ENCODE measurements around the gene ZEB2. TPM values are rescaled to one million over a fixed set of nuclear protein-coding genes. Genes with fewer than 3 reads are reported as not detected.

ZEB2 gene
- total RNA-seq, 1 experiment from 2014 or later: not detected

DNA sequence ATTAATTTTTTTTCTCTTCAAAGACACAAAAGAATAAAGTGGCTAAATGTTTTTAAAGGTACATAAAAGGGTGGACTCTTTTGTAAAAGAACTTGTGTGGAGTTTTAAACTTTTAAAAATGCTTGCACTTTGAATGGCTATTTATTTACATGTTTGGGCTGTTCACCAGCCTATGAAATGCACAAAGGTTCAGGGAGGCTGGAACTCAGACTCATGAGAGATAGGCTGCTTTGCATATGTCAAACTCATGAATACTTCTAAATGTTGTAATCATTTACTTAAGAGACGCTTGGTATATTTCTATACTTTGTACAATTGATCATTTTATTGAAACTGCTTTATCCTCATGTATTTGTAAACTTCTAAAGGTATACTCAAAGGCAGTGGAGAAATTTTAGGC is 79.9 kb downstream of the ZEB2 start:
- in situ Hi-C loops (cut with HindIII; ENCODE audit: low sequenced_read_pairs): no loop called here
- no peak for DNase-seq (ENCODE audit: low spot score)

GRCh38 chr2:144438801-144439631 is 80.9 kb downstream of the ZEB2 start:
- no peak for DNase-seq (ENCODE audit: low spot score)
- in situ Hi-C loops (cut with HindIII; ENCODE audit: low sequenced_read_pairs): no loop called here

GRCh38 chr2:144437636-144438035 is 82.3 kb downstream of the ZEB2 start:
- in situ Hi-C loops (cut with HindIII; ENCODE audit: low sequenced_read_pairs): no loop called here
- no peak for DNase-seq (ENCODE audit: low spot score)

- no peak for DNase-seq (ENCODE audit: low spot score)
- in situ Hi-C loops (cut with HindIII; ENCODE audit: low sequenced_read_pairs): no loop called here
Observed at GRCh38 chr2:144434425-144435222, 85.3 kb downstream of the ZEB2 start.

DNA sequence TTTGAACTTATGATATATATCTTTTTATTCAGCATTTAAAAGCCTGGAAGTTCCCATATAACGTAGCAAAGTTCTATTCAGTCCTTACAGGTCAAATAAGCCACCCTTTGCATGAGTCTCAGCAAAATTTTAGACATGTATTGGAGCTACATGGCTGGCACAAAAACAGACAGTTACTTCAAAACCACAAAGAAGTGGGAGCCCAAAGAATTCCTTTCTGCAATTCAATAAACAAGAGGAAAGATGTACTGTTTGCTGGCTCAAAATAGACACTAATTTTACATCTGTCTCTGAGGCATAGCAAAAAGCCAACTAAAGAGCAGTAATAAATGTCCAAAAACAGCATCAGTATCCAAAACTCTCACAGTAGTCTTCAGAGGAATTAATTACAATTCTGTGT is 87.0 kb downstream of the ZEB2 start:
- DNase-seq (ENCODE audit: low spot score): no peak
- in situ Hi-C loops (cut with HindIII; ENCODE audit: low sequenced_read_pairs): no loop called here

DNA sequence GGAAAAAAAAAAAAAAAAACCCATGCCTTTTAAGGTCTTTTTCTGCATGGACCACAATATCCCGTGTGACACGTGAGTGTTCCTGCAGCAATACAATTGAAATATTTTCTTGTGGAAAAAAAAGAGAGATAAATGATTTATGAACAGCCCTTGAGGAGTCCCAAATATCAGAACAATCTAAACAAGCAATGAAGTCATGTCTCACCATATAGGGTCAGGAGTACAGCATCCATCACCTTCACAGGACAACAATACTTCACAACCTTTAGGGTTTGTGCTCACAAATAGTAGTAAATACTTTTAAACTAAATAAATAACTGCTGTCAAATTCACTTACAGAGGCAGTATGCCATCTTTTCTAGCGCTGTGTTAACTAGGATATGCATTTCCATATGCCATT is 87.9 kb downstream of the ZEB2 start:
- in situ Hi-C loops (cut with HindIII; ENCODE audit: low sequenced_read_pairs): no loop called here
- DNase-seq (ENCODE audit: low spot score): no peak

DNA sequence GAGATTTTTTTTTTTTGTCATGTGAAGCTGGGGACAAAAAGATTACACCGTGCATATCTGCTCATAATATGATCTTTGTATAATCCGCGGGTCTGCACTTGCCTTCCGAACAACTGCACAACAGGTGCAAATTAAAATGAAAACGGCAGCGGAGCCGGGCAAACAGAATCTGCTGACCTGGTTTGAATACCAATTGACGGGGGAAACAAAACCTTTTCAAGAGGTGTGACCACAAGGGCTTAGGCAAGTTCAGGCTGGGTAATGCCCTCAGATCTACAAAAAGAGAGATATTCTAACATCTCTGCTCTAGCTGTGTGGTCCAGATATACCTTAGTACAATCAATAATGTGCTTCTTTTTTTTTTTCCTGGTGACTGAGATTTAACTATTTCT is 88.5 kb downstream of the ZEB2 start:
- DNase-seq (ENCODE audit: low spot score): no peak
- in situ Hi-C loops (cut with HindIII; ENCODE audit: low sequenced_read_pairs): no loop called here

GRCh38 chr2:144430722-144431391 is 89.1 kb downstream of the ZEB2 start:
- in situ Hi-C loops (cut with HindIII; ENCODE audit: low sequenced_read_pairs): no loop called here
- DNase-seq (ENCODE audit: low spot score): no peak

DNA sequence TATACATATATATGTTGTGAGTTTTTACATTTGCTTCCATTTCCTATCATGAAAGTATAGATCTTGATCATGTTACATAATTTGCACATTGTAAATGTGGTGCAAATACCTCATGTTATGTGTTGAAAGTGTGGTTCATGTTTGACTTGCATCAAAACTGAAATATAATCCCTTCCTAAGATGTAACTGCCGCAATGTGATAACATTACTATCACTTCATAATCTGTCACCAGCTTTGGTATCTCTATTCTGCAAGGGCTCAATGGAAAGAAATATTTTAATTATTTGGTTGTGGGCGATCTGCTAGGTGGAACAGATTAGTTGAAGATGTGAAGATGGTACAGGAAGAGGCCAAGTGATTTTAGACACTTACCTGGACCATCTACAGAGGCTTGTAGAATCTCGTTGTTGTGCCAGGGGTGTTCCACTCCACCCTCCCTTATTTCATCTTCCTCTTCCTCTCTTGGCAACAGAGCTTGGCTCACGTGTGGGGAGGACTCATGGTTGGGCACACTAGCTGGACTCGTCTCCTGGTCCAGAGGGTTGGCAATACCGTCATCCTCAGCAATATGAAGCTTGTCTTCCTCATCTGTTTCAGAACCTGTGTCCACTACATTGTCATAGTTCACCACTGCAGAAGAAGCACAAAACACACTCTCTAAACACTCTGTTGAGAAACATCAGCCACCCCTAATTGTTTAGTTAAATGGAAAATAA is 90.4 kb downstream of the ZEB2 start:
- no peak for DNase-seq (ENCODE audit: low spot score)
- in situ Hi-C loops (cut with HindIII; ENCODE audit: low sequenced_read_pairs): no loop called here

DNA sequence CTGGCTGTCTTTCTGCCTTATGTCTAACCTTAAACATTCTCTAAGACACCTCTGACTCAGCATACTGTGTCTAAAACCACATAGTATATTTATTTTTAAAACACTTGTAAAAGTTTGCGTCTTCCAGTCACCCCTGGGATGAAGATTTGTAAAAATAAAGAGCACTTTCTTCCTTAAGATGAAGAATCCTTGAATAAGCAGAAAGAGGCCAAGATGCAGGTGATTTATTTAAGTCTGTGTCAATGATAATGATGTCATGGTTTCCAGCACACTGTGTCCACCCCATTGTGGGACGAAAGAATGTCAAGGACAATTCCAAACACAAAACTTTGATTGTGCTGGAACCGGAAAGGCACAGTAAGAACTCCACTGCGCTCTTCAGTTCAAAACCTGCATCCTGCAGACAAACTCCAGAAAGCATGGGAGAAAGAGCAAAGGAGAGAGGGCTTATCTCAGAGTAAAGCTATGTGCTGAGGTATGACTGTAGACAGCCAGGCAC is 92.9 kb downstream of the ZEB2 start:
- no peak for DNase-seq (ENCODE audit: low spot score)
- in situ Hi-C loops (cut with HindIII; ENCODE audit: low sequenced_read_pairs): no loop called here

DNA sequence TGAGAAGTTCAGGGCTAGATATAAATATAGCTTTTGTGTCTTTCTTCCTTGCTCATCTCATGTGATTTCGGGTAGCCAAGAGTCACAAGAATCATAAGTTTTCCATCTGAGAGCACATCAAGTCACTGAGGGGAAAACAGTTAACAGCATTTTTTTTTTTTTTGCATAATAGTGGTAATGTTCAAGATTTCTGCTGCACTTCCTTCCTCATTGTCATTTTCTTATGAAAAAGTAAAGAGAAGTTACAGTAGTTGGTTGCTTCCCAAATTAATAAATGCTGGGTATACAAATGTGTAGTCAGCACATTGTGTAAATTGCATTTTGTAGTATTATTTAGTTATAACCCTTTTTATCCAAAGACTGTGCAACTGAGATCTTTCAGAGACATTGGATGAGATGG is 93.6 kb downstream of the ZEB2 start:
- DNase-seq (ENCODE audit: low spot score): no peak
- in situ Hi-C loops (cut with HindIII; ENCODE audit: low sequenced_read_pairs): no loop called here

GRCh38 chr2:144424559-144425240 is 95.2 kb downstream of the ZEB2 start:
- no peak for DNase-seq (ENCODE audit: low spot score)
- in situ Hi-C loops (cut with HindIII; ENCODE audit: low sequenced_read_pairs): no loop called here

DNA sequence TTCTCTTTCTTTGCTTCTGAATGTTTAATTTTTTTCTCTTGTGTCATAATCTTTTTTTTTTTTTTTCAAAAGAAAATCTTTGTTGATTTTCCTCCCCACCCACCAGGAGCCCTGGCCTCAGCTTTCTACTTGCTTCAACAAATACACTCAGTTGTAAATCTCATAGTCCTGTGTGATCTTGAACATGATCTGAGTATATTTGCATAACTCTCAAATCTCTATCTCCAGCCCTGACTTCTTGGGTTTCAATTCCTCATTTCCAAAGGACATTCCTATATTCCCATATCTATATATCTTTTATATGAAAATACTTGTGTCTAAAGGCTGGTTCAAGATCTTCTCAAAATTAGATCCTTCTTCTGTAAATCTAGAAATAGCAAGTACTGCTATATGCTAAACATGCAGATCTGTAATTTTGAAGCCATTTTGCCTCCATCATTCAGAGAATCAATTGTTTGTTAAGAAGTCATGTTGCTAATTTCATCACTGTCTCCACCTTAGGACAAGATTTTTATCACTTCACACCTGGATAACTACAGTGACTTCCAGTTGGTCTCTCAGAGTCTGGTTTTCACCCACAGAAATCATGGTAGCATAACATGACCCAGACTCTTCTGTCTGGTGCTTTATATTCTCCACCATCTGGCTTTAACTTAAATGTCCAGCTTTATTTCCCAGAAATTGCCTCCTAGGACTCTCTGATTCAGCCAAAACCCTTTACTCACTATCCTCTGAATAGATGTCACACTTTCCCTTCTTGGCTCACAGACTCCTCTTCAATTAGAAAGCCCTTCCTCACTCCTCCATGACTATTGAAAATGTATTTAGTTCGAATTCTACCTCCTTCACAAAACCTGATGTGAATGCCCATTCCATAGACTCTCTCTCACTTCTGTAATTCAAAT is 98.1 kb downstream of the ZEB2 start:
- in situ Hi-C loops (cut with HindIII; ENCODE audit: low sequenced_read_pairs): no loop called here
- no peak for DNase-seq (ENCODE audit: low spot score)

DNA sequence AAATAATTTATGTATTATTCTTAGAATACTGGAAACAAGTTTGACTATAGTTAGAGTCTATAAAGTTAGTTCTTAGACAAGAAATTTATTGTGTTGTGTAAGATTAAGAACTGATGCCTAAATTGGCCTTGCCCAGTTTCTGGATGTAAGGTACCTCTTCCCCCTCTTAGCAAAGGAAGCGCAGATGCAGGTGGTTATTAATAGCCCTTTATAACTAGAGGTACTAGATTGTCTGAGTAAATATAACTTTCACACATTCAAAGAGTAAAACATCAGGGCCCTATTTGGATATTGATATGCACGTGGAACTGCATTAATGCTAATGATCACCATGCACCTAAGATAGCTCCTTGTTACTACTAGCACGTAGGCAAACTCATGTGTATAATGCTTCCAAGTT is 100.7 kb downstream of the ZEB2 start:
- DNase-seq (ENCODE audit: low spot score): no peak

GRCh38 chr2:144415386-144415785 is 104.5 kb downstream of the ZEB2 start:
- in situ Hi-C loops (cut with HindIII; ENCODE audit: low sequenced_read_pairs): no loop called here

More for the DNA sequence above, 100.7 kb downstream of the ZEB2 start:
- in situ Hi-C loops (cut with HindIII; ENCODE audit: low sequenced_read_pairs): no loop called here

GRCh38 chr2:144414324-144414845 is 105.5 kb downstream of the ZEB2 start:
- in situ Hi-C loops (cut with HindIII; ENCODE audit: low sequenced_read_pairs): no loop called here
- no peak for DNase-seq (ENCODE audit: low spot score)

More at GRCh38 chr2:144415386-144415785, 104.5 kb downstream of the ZEB2 start:
- DNase-seq (ENCODE audit: low spot score): no peak

DNA sequence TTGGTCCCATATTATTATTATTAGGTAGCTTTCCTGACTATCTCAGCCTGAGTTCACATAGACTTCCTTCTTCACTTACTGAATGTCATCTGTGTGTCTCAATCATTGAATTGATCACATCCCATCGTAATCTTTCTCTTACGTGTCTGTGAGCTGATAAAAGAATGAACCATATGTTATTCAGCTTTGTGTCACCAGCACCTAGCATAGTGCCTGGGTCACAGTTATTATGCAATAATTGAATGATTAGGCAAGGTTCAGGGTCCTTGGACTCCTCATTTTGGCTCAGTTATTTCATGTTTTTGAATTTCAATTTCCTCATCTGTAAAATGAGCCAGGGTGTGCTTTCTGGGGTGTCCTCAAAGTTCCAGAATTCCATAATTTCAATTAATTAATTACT is 107.2 kb downstream of the ZEB2 start:
- DNase-seq (ENCODE audit: low spot score): no peak
- in situ Hi-C loops (cut with HindIII; ENCODE audit: low sequenced_read_pairs): no loop called here

Measured in G401 (cell line).